SHP77 (cell line): ENCODE results near the gene WNT8A.

Experiments
- DNase-seq, 2 experiments: peaks; one replicate each; lab custom pipeline; 2025; lab: John Stamatoyannopoulos, UW

The WNT8A gene

DNA sequence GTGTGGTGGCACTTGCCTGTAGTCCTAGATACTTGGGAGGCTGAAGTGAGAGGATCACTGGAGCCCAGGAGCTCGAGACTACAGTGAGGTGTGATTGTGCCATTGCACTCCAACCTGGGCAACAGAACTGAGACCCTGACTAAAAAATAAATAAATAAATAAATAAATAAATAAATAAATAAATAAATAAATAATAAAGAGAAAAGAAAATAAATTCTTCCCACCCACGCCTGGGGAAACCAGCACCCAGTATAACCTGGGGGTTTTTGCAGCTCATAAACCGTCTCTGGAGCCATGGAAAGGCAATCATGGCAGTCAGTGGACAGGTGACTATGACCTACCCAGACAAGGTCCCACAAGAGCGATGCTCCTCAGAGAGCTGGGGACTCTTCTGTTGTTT, 7.9 kb downstream of the WNT8A start:
- no peak for DNase-seq

DNA sequence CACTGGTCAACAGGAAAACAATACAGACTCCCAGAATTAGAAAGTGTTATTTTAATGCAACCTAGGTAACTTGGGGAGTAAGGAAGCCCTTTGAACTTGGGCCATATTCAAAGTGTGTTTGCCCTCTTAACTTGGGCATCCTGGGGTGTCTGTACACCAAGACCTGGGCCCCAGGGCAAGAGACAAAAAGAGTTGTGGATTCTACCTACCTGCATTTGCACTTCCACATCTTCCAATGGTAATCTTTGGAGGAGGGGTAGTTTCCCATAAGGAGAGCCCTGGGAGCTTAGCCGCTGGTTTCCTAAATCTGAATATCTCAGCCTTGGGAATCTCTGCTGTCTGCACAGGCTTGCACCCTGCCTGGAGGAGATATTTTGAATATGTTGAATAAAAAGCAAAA, 8.5 kb downstream of the WNT8A start:
- no peak for DNase-seq

DNA sequence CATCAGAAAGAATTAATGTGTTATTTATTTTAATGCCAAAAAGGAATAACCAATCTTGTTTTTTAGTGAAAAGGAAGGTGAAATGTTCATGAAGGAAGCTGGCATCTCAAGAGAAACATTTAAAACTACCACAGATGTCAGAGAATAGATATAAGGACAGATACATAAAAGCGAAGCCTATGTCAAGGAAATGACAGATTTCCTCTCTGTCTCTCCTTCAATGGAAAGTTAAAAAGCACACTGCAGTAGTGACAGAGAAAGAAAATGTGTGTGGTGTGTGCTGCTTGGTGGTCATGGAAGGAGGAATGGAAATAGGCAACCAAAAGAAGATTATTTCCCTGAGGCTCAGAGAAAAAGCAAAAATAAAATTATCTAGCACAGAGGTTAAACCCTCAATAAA, 9.2 kb downstream of the WNT8A start:
- DNase-seq, result no peak

DNA sequence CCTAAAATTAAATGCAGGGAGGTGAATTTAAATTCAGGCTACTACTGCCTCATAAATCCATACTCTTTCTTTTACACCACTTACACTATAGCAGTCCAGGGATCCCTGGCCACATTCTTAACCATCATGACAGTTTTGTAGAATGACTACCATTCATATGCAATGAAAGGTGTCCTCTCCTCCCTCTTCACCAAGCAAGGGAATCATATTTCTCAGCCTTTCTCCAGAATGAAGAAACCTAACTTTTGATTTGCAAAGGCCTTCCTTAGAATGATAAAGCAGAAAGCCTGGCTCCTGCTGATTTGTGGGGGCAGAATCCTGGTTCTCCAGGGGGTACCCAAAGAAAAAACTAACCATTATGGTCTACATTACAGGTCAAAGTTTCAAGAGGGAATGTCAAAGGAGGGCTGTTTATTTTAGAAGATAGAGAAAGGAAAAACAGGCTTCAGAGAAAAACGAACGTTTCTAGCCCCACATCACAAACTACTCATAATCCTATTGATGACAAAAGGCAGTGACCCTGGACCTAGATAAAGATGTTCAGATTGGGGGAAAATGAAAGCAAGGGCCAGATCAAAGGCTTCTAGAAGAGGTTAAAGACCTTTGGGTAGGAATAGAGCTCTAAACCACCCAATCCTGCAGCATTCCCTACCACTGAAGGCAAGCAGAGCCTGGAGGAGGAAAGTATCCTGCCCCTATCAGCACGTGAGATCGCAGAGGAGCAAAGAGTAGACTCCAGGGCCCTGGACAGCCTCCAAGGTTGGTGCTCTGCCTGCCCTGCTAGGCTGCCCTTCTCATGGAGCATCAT, 11.5 kb downstream of the WNT8A start:
- DNase-seq, result no peak

DNA sequence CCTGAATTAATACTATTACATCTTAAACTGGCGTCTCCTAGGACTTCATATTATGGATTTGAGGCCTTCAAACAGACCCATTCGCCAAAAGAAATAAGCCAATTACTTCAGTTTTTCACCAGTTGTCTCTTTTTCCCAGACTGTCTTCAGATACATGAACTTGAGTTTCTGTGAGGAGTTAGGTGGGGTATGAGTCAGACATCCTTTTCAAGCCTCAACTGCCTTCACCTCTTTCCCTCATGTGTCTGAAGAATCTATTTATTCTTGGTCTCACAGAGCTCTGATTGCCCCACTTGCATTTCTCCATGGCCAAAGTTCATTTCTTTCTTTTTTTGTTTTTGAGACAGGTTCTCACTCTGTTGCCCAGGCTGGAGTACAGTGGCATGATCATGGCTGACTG, 12.5 kb downstream of the WNT8A start:
- DNase-seq, result no peak

DNA sequence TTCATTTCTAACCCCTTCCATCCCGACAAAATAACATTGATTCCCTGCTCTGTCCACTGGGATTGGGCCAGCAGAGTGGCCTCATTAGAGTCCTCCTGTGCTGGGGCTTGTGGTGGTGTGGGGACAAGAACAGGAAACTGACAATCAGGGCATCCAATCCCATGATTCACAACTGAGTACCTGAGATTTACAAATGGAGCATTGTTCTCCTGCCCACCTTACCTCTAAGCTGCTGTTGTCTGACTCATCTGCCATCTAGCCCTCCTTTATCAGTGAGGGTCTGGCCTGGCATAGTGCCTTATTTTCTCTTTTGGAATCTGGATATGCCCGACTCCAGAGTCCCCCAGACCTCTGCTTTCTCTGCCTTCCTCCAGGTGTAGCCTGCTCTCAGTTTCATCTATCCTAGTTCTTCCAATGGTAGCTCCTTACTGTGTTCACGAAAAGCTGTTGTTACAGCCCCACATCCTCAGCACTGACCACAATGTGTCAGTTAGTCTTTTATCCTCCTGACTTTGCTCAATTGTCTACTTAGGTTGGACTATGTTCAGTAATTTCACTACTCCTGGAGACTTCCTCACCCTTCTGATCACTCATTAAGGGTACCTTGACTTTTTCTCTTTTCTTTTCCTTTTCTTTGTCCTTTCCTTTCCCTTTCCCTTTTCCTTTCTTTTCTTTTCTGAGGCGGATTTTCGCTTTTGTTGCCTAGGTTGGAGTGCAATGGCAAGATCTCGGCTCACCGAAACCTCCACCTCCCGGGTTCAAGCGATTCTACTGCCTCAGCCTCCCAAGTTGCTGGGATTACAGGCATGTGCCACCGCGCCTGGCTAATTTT, 13.4 kb downstream of the WNT8A start:
- DNase-seq, result no peak

DNA sequence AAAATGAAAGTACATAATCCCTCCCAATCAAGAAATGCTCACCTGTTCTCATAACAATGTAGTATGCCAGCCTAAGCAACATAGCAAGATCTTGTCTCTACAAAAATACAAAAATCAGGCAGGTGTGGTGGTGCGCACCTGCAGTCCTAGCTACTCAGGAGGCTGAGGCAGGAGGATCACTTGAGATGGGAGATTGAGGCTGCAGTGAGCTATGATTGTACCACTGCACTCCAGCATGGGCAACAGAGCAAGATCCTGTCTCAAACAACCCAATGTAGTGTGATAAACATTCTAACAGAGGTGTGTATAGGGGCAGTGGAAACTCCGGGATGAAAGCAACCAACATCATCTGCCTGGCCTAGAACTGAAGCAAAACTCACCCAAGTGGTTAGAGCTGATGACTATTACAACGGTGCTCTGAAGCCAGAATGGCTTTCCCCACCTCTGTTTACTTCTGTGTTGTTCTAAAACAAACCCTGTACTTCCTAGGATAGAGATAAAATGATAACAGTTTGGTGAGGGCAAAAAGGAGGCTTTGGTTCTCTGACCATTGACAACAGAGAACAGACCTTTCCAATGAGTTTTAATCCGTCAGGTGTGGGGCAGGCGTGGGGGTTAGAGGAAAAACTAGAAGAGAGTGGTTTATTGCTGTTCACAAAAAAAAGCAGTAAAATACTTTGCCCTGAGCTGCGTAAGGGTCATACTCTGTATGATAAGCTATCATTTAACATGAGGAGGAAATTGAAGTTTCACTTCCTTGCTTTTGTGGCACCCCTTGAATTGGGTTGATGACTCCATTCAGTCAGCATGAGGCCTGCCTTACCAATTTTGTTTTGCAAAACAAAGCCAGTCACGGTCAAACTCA, 18.9 kb downstream of the WNT8A start:
- no peak for DNase-seq

DNA sequence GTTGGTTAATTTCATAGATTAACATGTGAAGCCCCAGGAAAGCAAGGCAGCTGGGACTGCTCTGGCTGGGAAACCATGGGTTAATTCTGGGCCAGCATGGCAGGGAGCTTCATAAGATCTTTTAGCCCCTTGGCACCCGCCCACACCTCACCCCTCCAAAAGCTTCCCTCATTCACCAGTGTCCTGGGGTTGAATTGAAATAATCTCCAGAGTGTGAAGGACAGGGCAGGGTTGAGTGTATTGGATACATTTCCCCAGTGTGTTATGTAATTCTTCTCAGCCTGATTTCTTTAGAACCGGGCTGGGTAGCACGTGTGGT, 19.4 kb downstream of the WNT8A start:
- no peak for DNase-seq

DNA sequence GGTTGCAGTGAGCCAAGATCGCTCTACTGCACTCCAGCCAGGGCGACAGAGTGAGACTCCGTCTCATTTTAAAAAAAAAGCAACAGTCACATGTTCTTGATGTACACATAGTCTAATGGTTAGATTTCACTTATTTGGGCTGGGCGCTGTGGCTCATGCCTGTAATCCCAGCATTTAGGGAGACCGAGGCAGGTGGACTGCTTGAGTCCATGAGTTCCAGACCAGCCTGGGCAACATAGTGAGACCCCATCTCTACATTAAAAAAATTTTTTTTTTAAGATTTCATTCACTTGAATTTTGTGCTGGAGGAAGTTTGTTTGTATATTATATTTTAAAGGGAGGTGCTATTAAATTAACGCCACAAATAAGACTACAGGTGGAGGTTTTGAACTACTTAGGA, 21.9 kb downstream of the WNT8A start:
- DNase-seq, result no peak

DNA sequence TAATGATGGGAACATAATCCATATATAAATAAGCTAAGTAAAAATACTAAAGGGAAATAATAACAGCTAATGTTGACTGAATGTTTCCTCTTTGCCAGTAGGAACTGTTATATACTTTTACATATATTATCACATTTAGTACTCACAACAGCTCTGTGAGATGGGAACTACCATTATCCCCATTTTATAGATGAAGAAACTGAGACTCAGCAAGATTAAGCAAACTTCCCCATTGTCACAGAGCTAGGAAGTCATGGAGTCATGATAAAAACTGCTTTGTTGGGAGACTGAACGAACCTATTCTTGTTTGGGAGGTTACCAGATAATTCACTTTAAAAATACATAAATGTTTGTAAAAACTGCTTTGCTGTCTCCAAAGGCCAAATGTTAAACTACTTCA, 23.4 kb downstream of the WNT8A start:
- DNase-seq, result no peak

DNA sequence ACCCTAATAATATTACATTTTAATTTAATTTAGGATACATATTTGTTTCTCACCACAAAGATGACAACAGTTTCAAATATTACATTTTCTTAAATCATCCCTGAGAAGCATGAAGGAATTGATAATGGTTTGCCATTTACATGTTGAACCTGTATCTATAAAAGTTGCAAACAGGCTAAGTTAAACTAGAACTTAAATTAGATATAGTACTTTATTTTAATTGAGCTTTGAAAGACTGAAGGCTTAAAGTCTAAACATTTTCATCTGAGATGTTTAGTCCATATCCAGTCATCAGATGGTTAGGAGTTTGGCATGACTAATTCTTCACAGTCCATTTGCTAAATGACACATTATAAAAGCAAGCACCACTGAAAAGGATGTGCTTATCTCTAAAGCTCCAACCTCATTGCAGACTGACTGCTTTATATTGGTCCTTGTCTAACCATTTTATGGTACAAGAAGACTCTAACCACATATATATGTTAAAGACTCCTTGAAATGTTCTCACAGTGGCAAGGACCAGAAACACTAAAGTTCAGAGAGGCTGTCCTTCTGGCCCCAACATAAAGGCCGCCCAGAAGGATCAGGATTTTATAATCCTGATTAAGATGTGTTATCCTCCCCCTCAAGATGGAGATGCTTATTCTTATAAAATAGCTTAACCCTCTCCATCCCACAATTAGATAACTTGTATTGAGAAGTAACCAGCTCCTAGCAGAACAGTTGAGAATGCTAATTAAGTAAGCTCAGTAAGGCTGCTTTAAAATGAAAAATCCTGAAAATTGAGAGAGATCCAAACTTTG, 25.8 kb downstream of the WNT8A start:
- DNase-seq, result no peak

DNA sequence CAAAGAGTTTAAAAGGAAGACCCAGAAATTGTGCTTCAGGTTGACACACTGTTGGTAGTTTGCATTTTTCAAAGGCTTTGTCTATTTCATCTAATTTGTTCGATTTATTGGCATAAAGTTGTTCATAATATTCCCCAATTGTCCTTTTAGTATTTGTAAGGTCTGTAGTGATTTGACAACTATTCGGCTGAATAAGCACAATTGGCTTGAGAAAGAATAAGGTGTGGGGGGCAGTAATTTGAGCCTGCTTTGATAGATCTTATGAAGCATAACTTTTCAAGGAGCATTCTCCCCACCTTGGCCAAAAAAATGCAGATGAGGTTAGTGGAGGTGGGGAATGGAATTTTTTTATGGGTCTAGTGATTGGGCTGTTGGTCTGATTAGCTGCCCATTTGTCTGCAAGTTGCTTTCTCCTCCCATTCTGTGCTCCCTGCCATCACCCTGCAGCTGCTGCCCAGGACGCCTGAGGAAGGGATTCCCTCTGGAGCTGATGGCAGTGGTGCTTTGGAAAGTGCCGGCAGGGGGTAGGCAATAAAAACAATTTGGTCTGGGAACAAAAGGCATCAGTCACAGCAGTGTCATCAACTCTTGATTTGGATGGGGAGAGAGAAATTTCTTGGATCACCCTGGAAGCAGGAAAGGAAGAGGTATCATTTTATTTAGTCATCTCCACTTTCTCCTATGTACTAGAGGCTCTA, 26.6 kb downstream of the WNT8A start:
- no peak for DNase-seq

DNA sequence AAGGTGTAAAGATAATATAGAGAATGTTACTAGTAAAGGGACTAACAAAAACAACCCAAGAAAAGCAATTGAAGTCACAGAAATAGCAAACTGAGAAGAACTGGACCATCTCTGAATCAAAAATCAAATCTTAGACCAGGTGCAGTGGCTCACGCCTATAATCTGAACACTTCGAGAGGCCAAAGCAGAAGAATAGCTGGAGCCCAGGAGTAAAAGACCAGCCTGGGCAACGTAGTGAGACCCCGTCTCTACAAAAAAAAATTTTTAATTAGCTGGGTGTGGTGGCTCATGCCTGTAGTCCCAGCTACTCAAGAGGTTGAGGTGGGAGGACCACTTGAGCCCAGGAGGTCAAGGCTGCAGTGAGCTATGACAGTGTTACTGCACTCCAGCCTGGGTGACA, 27.3 kb downstream of the WNT8A start:
- no peak for DNase-seq

DNA sequence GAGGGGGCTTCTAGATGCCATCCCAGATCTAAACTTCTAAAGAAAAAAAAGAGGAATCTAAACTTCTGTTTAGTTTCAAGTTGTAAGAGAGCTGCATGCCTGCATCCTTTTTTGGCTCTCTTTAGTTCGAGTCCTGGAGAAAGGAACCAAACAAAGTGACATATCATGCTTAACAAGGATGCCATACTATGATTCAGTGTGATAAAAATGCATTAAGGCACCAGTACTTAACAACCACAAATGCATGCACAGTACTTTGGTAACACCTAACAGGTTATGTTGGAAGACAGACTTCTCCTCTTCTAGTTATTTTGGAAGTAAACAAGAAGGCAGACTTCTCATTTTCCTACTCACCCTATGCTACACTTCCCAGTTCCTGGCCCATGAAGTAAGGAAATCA, 28.1 kb downstream of the WNT8A start:
- no peak for DNase-seq

DNA sequence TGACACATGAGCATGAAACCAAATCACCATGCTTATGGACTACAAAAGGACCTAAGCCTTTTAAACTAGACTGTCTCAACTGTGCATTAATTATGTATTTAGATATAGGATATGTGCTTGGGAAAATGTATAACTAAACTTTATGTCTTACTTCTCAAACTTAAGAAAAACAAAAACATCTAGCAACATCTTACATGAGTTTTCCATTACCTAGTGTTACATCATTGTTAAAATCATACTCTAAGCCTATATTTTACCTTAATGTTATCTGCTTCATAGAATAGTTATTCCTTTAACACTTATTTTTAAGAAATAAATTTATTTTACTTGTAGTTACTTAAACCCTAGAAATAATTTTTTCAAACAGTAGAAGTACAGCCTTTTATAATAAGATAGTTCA, 31.4 kb downstream of the WNT8A start:
- DNase-seq, result no peak

DNA sequence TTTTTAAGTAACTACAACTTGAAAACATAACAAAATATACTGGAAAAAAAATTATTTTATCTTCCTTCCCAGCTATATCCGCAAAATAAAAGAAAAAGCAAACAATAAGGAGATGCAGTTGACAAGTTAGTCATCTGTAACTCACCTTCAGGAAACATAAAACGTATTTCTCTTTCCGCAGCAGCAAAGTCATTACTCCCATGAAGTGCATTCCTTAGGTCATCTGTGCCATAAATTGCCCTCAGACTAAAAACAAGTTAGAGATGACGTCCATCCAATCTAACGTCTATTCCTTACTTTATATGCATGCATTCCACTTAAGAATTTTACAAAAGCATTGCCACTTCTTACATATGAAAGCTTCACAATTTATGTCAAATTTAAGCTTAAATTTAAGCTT, 44.5 kb downstream of the WNT8A start:
- DNase-seq, result no peak

DNA sequence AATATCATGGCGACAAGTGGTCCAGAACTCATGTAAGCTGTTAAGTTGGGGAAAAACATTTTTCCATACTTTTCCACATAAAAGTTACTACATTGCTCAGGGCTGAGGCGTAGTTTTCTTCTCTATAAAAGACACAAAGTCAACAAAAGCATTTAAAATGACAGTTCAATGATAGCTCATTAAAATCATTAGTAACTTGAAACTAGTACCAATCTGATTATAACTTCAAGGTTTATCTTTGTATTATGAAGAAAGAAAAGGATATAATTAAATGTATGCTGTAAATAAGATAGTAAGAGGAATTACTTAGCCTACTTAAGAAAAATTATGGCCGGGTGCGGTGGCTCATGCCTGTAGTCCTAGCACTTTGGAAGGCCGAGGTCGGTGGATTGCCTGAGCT, 45.5 kb downstream of the WNT8A start:
- no peak for DNase-seq

DNA sequence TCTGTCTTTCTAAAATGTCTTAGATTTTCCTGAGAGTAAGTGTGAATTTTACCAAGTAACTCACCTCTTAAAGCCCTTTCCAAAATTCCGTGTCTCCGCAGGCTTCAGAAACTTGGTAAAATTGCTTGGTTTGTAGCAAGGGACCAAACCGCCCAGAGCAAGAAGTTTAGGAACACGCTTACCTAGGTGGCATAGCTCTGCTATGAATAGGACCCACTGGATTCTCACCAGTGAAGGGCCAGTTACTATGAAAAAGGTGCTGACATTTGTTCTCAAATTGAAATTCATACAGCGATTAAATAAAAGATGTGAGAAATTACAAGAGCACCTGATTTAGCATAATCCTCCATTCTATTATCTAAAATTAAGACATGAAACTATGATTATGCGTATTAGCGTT, 48.7 kb downstream of the WNT8A start:
- DNase-seq, result no peak

DNA sequence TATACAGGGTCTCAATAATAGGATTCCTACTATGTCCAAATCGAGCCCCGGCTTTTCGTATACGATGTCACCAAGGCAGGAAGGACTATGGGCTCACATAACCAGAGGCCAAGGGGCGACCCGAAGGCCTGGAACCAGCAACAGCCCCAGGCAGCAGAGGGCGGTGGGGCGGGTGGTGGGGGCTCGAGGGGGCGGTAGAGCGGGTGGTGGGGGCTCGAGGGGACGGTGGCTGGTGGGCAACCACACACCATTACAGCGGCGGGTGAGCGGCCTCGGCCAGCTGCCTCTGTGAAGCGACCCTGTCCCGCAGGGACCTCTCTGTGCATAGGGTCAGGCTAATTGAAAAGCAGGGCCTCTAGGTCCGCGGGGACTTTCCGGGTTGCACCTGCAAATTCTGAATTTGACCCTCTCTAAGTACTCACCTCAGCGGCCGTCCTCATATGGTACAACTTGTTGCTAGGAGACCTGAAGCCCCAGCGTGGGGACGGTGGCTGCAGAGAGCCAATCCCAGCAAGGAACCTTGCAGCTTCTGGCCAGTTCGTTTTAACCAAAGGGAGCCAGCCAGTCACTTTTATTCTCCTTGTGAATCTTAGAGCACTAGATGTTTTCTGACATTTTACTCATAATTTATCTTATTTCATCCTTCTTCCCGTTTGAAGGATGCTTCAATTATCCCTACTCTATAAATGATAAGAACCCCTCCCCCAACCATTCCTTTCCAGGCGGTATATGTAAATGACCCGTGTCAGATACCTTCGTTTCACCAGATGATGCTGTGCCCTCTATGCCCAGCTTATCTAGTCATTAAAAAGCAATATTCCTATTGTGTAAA, 55.3 kb downstream of the WNT8A start, which contains the start of gene NME5:
TSS of gene NME5 (minus strand) at position 480 of the 832 bp plus-strand sequence. CDS start 648 bp downstream, outside the sequence.
- peak; percentile 68 to 86 for DNase-seq

DNA sequence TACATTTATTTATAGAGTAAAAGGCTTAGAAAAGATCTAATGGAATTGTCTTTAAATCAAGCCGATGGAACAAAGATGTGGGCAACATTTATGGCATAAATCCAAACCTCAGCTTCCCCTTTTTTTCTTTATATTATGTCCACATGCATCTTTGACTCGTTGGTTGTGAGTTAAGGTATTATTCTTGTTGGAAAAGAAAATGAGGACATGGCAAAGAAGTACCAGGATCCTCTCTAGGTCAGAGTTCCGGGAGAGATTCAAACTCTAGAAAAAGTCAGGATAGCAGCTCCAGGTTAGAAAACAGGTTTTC, 55.9 kb downstream of the WNT8A start:
- DNase-seq, result no peak
